ENCODE results near the gene DOCK1.

- TF ChIP-seq REST (IDR thresholded peaks at IDR 0.05; ENCODE audit: low read depth, low read length) (no peak), EP300 (IDR thresholded peaks at IDR 0.05; ENCODE audit: borderline replicate concordance in 1 of 2, low read depth in 1 of 2, low read length in 1 of 2) (no peak), POLR2AphosphoS5 (IDR thresholded peaks at IDR 0.05; ENCODE audit: low read depth, low read length) (no peak), CTCF (IDR thresholded peaks at IDR 0.05) (no peak), RFX5 (IDR thresholded peaks at IDR 0.05; ENCODE audit: low read length) (no peak), GABPA (IDR thresholded peaks at IDR 0.05; ENCODE audit: low read depth) (no peak)
Measured at GRCh38 chr10:127302343-127302742, 397.1 kb downstream of the DOCK1 start.

Measured in SK-N-SH (cell line).